ENCODE measurements around the gene PRCD.
A peak's percentile ranks its signal among the peaks of the same experiment; 100 is the strongest.
"Not testable (repeated sequence)": the region's sequence is repeated elsewhere in the genome, so short reads cannot be mapped to it uniquely, and the experiment has no call there.

PRCD gene

GRCh38 chr17:76510831-76511244 lies 29.0 kb upstream of the PRCD start:
- Histone ChIP-seq H3K27me3 (replicated peaks; ENCODE audit: control insufficient read depth, insufficient read depth, low read length) (no peaks in the 10 kb centered on the region), H3K36me3 (ENCODE audit: control insufficient read depth, insufficient read depth, low read length) (no peaks in the 10 kb centered on the region), H3K4me3 (replicated peaks; ENCODE audit: low read depth, low read length) (no peak overlapping the region)
- no peak for TF ChIP-seq CTCF (IDR thresholded peaks at IDR 0.05; ENCODE audit: insufficient read depth, low read length, poor library complexity, severe bottlenecking)
- no peak for DNase-seq (ENCODE audit: extremely low read depth, insufficient read length)

GRCh38 chr17:76511668-76512365 lies 28.0 kb upstream of the PRCD start:
- Histone ChIP-seq H3K27me3 (replicated peaks; ENCODE audit: control insufficient read depth, insufficient read depth, low read length) (no peaks in the 10 kb centered on the region), H3K4me3 (replicated peaks; ENCODE audit: low read depth, low read length) (no peak overlapping the region), H3K36me3 (ENCODE audit: control insufficient read depth, insufficient read depth, low read length) (no peaks in the 10 kb centered on the region)
- no peak for DNase-seq (ENCODE audit: extremely low read depth, insufficient read length)
- no peak for TF ChIP-seq CTCF (IDR thresholded peaks at IDR 0.05; ENCODE audit: insufficient read depth, low read length, poor library complexity, severe bottlenecking)

- H3K36me3 ChIP-seq (ENCODE audit: control insufficient read depth, insufficient read depth, low read length), result no peaks in the 10 kb centered on the region
- H3K27me3 ChIP-seq (replicated peaks; ENCODE audit: control insufficient read depth, insufficient read depth, low read length), result no peaks in the 10 kb centered on the region
- no peak for TF ChIP-seq CTCF (IDR thresholded peaks at IDR 0.05; ENCODE audit: insufficient read depth, low read length, poor library complexity, severe bottlenecking)
- no peak overlapping the region for H3K4me3 ChIP-seq (replicated peaks; ENCODE audit: low read depth, low read length)
- no peak for DNase-seq (ENCODE audit: extremely low read depth, insufficient read length)
Measured at GRCh38 chr17:76512366-76513305, 27.2 kb upstream of the PRCD start.

- no peak for TF ChIP-seq CTCF (IDR thresholded peaks at IDR 0.05; ENCODE audit: insufficient read depth, low read length, poor library complexity, severe bottlenecking)
- no peak for DNase-seq (ENCODE audit: extremely low read depth, insufficient read length)
- Histone ChIP-seq H3K27me3 (replicated peaks; ENCODE audit: control insufficient read depth, insufficient read depth, low read length) (no peaks in the 10 kb centered on the region), H3K36me3 (ENCODE audit: control insufficient read depth, insufficient read depth, low read length) (no peaks in the 10 kb centered on the region), H3K4me3 (replicated peaks; ENCODE audit: low read depth, low read length) (no peak overlapping the region)
Measured at GRCh38 chr17:76513306-76513692, 26.5 kb upstream of the PRCD start.

GRCh38 chr17:76514355-76514754 lies 25.5 kb upstream of the PRCD start:
- DNase-seq (ENCODE audit: extremely low read depth, insufficient read length); H3K36me3 ChIP-seq (ENCODE audit: control insufficient read depth, insufficient read depth, low read length); H3K27me3 ChIP-seq (replicated peaks; ENCODE audit: control insufficient read depth, insufficient read depth, low read length); H3K4me3 ChIP-seq (replicated peaks; ENCODE audit: low read depth, low read length): not testable (repeated sequence)

- peak; percentile 73 for DNase-seq (ENCODE audit: extremely low read depth, insufficient read length)
- no peaks in the 10 kb centered on the region for H3K27me3 ChIP-seq (replicated peaks; ENCODE audit: control insufficient read depth, insufficient read depth, low read length)
- TF ChIP-seq CTCF (IDR thresholded peaks at IDR 0.05; ENCODE audit: insufficient read depth, low read length, poor library complexity, severe bottlenecking), result no peak
- no peaks in the 10 kb centered on the region for H3K36me3 ChIP-seq (ENCODE audit: control insufficient read depth, insufficient read depth, low read length)
- no peak overlapping the region; the same call in 1 of the 2 replicates for H3K4me3 ChIP-seq (replicated peaks; ENCODE audit: low read depth, low read length)
Measured at GRCh38 chr17:76515274-76515949, 24.4 kb upstream of the PRCD start.
